Activated T-cell treated with anti-CD3 and anti-CD28 coated beads, Interleukin-2, amount 50 U/mL, for 1 hour (primary cell): Measurements from ENCODE around the gene SMAGP.
"Not testable (repeated sequence)": the region's sequence is repeated elsewhere in the genome, so short reads cannot be mapped to it uniquely, and the experiment has no call there.

ENCODE experiments used
- DNase-seq: peaks from one replicate; pipeline ENCODE4 v3.0.0-alpha.2; 2020

Gene SMAGP

GRCh38 chr12:51222461-51222860 is 47.8 kb downstream of the SMAGP start:
- no peak for DNase-seq

DNA sequence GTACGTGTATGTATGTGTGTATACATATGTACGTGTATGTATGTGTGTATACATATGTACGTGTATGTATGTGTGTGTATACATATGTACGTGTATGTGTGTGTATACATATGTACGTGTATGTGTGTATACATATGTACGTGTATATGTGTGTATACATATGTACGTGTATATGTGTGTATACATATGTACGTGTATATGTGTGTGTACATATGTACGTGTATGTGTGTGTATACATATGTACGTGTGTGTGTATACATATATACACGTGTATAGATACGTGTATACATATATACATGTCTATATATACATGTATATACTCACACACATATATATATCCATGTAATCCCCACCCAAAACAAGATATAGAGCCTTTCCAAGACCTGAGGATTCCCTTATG is 50.4 kb downstream of the SMAGP start:
- not testable (repeated sequence) for DNase-seq

- DNase-seq: no peak
Observed at GRCh38 chr12:51219322-51219721, 50.9 kb downstream of the SMAGP start.

DNA sequence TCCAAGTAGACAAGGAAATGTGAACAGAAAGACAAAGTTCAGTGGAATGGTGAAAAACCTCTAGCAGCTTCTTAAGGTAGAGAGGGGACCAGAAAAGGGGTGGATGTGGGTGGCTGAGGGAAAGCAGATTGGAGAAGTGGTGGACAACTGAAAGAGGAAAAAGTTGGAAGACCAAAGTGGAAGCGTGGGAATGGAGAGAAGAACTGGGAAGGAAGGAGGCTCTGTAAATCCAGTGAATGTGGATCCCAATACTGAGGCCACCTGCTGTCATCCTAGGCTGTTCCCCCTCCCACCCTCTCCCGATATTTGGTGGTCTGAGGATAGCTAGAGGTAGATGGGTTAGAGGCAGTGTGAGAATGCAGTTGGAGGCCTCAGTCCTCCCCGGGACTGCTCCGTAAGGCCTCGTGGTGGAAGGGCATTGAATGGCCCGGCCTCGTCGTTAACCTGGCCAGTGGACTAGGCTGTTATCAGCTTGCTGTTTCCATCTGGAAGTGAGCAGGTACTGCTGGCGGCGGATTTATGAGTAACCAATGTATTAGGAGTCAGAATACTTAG is 51.5 kb downstream of the SMAGP start:
- DNase-seq: no peak

DNA sequence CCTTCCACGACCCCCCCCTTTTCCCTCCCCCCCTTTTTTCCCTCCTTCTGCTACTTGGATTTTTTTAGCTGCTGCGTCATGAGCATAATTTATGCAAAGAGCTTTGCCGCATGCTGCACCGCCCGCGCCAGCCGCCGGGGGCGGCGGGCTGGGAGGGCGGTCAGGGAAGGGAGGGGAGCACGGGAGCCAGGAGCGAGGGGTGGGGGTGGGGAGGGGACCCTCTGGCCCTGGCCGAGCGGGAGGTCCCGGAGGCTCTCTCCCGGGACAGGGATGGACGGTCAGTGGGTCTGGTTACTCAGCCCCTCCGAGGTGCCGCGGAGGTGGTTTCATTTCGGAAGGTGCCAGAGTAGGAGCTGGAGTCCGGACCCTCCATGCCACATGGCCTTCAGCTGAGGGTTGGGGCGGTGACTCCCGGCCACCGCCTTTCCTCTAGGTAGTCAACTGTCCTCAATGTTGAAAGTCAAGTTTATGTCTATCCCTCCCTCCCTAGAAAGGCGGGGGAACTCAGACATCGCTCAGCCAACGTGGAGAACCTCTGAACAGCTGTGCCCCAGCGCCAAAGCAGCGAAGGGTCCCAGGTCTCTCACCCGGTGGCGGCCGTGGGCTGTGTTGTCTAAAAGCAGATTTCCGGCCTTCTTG is 52.1 kb downstream of the SMAGP start, which contains the start of gene POU6F1:
Gene POU6F1, minus strand, starts transcription at position 95 of the 639 bp plus-strand sequence. CDS start 11,226 bp downstream, outside the sequence.
- DNase-seq: peak; percentile 79

- DNase-seq: peak; percentile 73
Observed at GRCh38 chr12:51217133-51217967, 52.9 kb downstream of the SMAGP start.

DNA sequence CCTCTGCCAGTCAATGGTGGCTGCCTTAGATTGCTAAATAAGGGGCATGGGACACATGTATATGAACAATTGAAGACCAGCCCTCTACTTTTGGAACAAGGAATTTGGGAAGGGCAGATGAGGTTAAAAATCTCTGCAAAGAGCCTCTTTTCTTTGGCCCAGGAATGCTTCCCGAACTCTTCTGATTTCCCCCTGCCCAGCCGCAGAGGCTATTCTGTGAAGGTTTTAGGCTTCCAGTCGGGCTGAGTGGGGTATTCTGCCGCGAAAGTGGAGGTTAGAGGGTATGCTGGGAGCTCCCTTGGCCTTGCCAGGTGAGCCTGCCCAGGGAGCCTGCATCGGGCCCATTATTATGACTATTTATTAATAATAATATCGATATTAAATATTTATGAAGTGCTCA is 53.6 kb downstream of the SMAGP start:
- DNase-seq: no peak

GRCh38 chr12:51214895-51215294 is 55.3 kb downstream of the SMAGP start:
- no peak for DNase-seq

DNA sequence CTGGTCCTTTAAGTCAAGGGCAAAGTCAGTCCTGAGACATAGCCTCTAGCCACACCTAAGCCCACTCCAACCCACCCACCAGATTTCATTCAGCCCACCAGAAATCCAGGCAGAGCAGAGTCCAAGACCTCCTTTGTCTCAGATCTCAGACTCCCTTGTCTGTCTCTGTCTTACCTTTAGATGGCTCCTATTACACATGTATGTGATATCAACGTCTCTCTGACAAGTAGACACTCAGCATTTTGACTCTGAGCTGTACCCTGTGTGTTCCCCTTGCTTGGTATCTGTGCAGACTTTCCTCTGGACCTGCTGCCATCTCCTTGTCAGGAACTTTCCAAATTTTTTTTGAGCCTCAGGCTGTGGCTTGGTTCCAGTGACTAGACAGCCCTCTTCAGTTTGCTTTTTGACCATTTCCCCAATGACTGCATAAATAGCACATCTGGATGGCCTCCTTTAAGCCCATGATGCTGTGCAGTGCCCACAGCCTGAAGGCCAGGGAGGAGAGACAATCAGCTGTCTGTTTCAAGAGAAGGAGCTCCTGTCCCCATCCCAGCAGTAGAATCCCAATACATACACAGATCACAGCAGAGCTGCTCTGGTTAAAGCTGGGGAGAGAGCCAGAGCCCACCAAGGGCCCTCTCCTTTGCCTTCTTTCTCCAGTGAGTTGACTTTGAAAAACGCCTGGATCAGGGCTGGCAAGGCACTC is 59.4 kb downstream of the SMAGP start:
- no peak for DNase-seq

DNA sequence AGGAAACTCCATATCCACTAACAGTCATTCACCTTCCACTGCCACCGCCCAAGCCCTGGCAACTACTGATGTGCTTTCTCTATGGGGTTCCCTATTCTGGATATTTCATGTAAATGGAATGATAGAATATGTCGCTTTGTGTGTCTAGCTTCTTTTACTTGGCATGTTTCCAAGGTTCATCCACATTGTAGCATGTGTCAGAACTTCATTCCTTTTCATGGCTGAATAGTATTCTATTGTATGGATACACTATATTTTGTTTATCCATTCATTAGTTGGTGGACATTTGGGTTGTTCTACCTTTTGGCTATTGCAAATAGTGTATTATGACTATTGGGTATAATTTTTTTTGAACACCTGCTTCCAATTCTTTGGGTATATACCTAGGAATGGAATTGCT is 61.0 kb downstream of the SMAGP start:
- no peak for DNase-seq

DNA sequence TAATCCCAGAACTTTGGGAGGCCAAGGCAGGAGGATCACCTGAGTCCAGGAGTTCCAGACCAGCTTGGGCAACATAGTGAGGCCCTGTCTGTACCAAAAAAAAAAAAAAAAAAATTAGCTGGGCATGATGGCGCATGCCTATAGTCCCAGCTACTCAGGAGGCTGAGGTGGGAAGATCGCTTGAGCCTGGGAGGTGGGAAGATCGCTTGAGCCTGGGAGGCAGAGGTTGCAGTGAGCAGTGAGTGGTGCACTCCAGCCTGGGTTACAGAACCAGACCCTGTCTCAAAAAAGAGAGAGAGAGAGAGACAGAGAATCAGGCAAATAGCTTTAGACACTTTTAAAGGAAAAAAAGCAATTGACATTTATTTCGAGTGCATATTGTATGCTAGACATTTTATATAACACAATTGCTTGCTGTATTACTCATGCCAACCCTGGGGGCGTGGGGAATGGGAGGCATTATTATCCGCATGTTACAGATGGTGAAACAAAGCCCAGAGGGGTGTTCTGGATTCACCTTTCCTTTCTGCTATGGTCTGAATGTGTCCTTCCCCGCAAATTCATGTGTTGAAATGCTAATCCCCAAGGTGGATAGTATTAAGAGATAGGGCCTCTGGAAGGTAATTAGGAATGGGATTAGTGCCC is 62.1 kb downstream of the SMAGP start:
- no peak for DNase-seq

- DNase-seq: no peak
Observed at GRCh38 chr12:51205350-51205749, 64.9 kb downstream of the SMAGP start.

GRCh38 chr12:51202718-51203117 is 67.5 kb downstream of the SMAGP start:
- no peak for DNase-seq

DNA sequence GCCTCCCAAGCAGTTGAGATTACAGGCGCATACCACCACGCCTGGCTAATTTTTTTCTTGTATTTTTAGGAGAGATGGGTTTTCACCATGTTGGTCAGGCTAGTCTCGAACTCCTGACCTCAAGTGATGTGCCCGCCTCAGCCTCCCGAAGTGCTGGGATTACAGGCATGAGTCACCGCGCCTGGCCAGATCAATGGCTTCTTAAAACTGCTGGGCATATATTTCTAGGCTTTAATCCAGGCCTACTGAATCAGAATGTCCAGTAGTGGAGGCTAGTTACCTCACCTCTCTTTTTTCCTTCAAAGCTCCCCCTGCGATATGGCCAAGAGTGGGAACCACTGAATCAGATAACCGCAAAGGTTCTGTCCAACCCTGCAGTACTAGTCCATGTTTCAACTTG is 69.4 kb downstream of the SMAGP start:
- DNase-seq: no peak

DNA sequence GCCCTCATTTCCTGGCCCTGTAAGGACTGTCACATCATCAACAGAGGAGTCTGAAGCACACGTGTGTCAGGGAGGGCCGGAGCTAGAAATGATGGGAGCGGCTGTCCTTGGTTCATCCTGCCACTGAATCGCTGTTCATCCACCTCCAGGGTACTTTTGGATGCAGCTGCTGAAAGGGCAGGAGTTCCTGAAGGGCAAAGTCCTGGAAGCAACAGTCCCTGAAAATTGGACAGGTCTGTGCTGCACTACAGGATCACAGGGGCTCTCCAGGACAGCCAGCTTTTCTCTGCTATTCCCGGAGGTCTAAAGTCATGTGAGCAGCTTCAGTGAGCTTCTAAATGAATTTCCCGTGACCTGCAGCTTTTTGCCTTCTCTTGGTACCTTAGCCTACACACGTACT is 70.1 kb downstream of the SMAGP start:
- no peak for DNase-seq

DNA sequence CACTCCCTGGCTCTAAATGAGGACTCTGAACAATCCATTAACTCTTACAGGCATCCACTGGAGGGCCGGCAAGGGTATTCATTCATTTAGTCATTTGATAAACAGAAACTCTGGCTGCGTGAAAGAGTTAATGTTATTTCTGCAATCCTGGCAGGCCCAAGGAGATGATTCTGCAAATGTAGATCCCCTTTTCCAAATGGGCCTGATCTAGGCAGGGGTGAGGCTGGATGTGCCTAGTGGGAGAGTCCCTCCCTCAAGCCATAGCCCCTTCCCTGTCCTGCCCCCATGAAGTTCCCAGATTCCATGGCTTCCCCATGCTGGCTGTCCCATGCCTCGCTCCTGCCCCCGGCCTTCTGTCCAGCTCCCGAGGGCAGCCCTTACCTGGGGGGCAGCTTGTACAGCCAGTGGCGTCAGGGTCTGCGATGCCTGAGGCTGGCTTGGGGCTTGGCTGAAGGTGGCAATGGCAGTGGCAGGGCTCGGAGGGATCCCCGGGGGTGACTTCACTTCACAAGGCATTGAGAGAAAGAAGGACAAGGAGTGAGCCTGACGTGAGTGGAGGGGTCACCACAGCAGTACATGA is 70.8 kb downstream of the SMAGP start:
- DNase-seq: no peak

DNA sequence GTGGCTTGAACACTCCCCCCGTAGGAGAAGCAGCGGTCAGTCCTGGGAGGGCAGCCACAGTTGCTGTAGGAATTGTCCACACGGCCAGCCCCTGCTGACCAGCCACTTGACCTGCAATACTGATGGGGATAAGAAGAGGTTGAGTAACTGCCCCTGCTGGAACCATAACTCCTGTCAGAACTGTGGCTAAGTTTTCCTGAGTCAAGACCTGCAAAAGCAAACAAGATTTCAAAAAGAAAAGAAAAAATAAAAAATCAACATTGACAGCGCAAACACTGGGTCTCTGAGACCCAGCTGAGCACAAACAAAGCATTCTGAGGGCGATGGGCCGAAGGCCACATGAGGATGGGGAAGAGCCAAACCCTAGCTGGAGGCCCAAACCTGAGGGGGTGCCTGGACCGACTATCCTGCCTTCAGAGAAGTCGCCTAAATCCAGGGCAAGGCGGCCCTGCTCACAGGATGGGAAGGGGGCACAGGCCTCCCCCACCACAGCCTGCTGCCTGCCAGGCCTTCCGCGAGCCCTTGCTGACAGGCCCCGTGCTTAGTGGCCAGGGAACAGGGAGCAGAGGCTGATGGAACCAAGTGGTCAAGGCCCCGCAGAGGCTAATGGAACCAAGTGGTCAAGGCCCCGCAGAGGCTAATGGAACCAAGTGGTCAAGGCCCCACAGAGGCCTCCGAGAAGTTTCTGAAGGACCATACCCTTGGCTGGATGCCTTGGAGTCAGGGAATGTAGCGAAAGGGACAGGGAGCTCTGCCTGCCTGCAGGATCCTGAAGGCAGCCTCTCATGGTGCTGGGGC is 71.4 kb downstream of the SMAGP start:
- no peak for DNase-seq

GRCh38 chr12:51197736-51198567 is 72.3 kb downstream of the SMAGP start:
- no peak for DNase-seq

DNA sequence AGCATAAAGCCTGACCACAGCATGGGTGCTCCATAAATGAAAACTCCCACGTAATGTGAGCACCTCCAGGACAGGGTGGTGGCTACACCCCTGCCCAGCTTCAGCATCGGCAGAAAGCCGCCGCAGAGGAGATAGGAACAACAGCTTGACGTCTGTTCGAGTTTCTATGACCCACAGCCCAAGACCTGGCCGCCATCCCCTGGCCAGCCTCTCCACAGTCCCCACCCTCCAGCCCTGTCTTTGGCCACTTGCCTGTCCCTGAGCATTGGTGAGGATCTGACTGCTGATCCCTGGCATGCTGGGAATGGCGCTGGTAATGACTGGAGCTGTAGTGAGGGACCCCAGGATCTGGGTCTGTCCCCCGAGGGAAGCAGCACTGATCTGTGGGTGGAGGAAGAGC is 73.7 kb downstream of the SMAGP start:
- DNase-seq: no peak

GRCh38 chr12:51195841-51196240 is 74.4 kb downstream of the SMAGP start:
- no peak for DNase-seq
